GM18873 (cell line): ENCODE measurements around the gene SCG5.
"Not testable (repeated sequence)": the region's sequence is repeated elsewhere in the genome, so short reads cannot be mapped to it uniquely, and the experiment has no call there.

ENCODE experiments used
- ATAC-seq: cut with Tn5 transposase; IDR thresholded peaks from one replicate; pipeline ENCODE4 v1.9.1; 2021; ENCODE audit warnings: mild to moderate bottlenecking, moderate library complexity, moderate number of reproducible peaks; ENCODE audit not compliant: unreplicated experiment, low FRiP score

SCG5 gene, protein sequence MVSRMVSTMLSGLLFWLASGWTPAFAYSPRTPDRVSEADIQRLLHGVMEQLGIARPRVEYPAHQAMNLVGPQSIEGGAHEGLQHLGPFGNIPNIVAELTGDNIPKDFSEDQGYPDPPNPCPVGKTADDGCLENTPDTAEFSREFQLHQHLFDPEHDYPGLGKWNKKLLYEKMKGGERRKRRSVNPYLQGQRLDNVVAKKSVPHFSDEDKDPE

DNA sequence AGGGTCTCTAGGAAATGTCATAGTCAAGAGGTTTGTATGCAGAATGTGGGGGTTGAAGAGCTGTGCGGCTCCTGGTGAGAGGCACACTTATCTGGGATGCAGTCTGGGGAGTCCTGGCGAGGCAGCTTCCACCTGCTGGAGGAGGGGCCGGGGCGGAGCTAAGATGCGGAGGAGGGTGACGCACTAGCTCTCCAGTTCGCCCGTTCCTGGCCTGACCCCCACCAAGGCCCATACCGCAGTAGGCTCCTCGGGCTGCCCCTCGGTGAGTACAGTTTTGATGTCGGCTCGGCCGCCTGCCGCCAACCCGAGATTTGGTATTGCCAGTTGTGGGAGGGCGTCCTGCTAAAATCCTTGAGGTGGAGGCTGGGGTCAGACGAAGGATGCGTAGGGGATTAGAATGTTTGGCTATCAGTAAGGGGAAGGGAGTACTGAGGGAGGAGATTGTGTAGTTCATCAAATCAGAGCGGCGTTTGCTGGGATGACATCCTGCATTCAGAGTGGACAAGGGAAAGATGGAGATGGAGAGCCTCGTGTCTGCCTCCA is at the start of gene SCG5:
TSS of gene SCG5 (plus strand) at position 194 of the 543 bp plus-strand sequence. CDS start 1,883 bp downstream, outside the sequence.
- ATAC-seq = no peak

DNA sequence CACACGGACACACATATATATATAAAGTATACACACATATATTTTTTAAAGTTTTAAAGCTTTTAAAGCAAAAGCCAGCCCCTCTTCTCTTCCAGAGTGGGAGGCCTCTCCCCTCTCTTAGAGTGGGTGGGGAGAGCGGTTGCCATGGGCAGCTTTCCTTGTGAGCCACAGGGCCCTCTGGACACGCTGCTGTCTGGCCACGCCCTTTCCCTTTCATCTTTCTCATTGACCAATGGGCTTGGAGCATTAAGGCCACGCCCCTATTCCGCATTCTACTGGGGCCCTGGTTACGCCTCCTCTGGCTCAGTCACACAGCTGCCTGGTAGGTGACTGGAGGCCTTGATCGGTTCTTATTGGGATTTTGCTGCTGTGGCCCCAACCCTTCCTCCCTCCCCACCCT is 48.4 kb upstream of the SCG5 start, which contains the start of gene GOLGA8N:
TSS of gene GOLGA8N (plus strand) at position 306 of the 400 bp plus-strand sequence.
- ATAC-seq = not testable (repeated sequence)

DNA sequence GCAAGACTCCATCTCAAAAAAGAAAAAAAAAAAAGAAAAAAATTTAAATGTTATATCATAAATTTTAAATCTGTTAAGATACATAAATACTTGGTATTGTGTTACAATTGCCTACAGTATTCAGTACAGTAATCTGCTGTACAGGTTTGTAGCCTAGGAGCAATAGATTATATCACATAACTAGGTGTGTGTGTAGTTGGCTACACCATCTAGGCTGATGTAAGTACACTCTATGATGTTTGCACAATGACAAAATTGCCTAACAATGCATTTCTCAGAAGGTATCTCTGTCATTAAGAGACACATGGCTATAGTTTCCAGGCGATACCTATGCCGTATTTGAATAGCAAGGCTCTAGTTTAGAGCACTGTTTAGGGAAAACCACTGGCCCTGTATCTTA is 32.0 kb upstream of the SCG5 start:
- ATAC-seq = not testable (repeated sequence)

DNA sequence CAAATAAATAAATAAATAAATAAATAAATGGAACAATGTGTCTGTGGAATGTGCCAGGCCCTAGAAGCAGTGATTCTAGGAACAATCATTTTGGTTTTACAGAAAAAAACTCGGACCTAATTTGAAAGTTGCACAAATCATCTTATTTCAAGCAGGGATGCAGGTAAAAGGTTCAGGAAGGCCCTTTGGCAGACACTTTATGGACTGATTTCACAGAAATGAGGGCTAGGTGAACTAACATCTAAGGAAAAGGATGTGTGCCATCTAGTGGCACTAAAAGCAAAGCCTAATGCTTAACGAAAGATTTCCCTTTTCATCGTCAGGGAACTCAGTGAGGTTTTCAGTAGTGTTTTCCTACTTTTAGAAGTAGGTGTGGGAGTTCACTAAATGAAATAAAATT is 30.8 kb upstream of the SCG5 start:
- not testable (repeated sequence) for ATAC-seq

DNA sequence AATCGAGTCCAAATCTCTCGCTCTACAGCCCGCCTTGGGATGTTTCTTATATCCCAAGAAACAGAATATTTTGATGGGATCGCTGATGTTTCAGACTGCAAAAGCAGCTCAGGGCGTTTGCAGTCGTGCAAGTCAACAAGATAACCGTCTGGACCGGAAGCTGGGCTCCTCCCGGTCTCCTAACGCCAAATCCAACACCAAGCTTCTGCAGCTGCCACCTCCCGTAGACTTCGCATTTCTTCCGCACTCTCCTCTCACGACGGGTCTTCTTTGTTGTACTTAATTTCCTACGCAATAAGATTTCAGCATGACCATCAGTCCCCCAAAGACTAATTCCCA is 26.8 kb upstream of the SCG5 start:
- peak; percentile 21 for ATAC-seq

DNA sequence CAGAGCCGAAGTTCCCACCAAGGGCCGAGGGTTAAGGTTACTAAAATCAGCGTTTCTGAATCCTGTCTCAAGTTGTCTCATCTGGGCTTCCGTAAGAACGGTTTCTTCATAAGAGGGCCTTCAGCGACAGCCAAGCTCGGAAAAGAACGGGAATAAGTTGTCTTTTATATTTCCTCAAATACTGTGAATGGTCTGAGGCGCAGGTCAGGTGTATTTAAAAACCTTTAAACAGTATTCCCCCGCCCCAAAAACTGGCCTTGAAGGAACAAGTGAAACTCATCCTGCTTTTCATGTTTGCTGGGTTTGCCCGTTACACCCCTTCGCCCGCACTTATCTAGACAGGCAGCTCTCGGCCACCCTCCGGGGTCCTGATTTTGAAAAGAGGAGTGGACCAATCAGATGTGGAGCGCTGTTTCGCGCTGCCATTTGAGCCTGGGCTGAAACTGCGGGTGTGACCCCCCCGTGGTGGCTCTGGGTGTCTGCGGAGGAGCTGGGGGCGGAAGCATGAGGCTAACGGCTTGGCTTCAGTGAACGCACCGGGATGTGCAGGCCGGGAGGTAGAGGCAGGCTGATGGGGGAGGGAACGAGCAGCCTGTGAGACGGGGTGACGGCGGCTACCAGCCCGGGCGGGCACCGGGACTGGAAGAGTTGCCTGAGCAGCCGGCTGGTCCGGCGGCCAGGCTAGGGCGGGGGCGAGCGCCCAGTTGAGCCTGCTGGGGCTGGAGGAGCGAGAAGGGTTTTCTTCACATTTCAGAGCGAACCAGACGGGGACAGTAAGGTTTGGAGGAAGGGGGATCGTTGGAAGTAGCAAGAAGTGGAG is 26.2 kb upstream of the SCG5 start, which contains the start of gene ARHGAP11A:
TSS of gene ARHGAP11A (plus strand) at position 454 of the 820 bp plus-strand sequence. CDS start 708 bp downstream, outside the sequence.
- peak; percentile 42 for ATAC-seq

DNA sequence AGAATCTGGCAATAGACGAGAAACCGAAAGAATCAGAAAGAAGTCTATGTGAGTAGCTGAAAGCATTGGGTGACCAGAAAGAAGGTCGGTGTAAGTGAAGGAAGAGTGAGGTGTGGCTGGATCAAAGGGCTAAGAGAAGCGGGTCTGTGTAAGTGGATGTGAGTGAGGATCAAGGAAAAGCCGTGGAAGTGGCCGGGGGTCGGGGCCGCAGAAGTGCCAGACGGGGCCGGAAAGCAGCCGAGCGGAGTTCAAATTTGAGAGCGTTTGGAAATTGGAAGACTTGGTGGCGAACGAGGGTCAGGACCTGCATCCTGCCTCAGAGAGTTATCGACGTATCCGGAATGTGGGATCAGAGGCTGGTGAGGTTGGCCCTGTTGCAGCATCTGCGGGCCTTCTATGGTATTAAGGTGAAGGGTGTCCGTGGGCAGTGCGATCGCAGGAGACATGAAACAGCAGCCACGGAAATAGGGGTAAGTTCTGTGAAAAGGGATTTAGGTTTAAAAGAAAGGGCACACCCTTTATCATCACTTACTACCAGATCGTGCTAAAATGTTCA is 25.6 kb upstream of the SCG5 start:
- ATAC-seq = peak; percentile 25

DNA sequence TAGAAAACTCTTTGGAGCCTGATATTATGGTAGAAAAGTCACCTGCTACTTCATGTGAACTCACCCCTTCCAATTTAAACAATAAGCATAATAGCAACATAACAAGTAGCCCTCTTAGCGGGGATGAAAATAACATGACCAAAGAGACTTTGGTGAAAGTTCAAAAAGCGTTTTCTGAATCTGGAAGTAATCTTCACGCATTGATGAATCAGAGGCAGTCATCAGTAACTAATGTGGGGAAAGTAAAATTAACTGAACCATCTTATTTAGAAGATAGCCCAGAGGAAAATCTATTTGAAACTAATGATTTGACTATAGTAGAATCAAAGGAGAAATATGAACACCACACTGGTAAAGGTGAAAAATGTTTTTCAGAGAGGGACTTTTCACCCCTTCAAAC is 5.1 kb upstream of the SCG5 start:
- no peak for ATAC-seq

DNA sequence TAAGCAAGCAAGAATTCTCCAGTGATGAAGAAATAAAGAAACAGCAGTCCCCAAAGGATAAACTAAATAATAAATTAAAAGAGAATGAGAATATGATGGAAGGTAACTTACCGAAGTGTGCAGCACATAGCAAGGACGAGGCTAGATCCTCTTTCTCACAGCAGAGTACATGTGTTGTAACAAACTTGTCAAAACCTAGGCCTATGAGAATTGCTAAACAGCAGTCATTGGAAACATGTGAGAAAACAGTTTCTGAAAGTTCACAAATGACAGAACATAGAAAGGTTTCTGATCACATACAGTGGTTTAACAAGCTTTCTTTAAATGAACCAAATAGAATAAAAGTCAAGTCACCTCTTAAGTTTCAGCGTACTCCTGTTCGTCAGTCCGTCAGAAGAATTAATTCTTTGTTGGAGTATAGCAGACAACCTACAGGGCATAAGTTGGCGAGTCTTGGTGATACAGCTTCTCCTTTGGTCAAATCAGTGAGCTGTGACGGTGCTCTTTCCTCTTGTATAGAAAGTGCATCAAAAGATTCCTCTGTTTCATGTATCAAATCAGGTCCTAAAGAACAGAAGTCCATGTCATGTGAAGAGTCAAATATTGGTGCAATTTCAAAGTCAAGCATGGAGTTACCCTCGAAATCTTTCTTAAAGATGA is 4.5 kb upstream of the SCG5 start:
- no peak for ATAC-seq

DNA sequence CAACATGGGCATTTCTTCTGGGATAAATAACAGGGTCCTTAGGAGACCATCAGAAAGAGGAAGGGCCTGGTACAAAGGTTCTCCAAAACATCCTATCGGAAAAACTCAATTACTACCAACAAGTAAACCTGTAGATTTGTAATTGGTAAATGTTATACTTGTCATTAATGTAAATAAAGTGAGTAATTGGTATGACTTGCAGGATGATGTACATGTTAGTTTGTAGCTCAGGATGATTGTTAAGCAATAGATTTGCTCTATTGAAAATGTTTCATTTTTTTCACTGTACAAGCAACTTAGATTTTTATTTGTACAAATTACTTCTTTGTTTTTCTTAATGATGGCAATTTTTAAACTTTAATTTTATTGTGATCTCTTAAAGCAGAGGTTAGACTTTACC is 3.8 kb upstream of the SCG5 start:
- no peak for ATAC-seq

DNA sequence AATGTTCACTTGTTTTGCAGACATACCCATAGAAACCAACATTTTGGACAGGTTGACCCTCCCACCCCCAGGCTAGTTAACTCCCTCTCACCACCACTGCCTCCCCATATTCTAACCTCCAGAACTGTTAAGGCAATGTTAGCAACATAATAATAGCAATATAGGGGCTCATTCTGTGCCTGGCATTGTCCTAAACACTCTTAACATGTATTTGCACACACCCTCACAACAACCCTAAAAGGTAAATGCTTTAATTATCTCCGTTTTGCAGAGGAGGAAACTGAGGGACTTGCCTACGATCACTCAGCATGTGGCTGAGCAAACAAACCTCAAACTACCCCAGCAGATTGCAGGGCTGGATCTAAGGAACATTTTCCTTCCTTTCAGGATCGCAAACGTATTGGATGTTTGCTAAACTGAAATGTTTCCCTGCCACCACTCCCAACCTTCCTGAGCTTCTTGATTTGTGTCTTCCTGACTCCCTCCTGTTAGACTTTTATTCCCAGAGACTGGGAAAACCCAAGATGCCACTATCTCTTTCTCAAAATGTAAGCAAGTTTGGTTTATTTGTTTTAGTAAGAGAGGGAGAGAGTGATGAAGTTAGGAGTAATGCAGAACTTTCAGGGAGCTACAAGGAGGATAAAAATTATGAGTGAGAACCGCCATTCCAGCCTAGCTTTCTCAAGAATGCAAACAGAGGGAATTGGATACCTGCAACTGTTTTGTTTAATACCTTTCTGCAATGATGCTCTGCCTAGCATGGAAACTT is 1.3 kb downstream of the SCG5 start:
- ATAC-seq = no peak

DNA sequence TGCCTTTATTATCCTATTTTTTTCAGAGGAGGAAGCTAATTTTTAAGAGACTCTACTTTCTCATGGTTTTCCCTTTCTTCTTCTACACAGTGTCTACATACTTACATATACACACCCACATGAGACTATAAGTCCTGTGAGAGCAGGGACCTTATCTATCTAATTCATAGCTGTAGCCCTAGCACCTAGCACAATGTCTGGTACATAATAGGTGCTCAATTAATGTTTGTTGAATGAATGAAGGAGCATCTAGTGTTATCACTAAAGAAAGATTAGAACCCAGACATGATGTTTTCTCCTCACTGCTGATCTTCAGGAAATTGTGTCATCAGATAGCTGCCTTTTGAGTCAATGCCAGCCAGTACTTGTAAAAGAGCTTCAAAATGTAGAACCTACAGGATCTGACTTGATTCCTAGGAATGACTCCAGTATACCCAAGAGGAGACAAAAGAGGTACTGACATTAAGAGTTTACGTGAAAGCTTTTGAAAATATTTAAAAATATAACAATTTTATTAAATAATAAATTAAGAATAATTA is 2.5 kb downstream of the SCG5 start:
- no peak for ATAC-seq

DNA sequence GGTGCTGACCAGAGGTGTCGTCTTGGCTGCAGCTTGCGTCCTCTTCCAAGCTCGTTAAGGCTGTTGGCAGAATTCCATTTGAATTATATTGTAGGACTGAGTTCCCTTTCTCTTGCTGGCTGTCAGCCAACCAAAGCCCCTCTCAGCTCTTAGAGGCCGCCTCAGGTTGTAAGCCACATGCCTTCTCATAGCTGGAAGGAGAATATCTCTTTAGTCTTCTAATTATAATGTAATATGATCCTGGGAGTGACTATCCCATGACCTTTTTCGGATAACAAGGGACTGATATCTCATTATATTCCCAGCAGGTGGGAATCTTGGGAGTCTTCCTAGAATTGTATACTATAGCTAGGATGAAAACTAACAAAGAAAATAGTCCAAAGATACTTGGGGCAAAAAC is 4.8 kb downstream of the SCG5 start:
- ATAC-seq = no peak

DNA sequence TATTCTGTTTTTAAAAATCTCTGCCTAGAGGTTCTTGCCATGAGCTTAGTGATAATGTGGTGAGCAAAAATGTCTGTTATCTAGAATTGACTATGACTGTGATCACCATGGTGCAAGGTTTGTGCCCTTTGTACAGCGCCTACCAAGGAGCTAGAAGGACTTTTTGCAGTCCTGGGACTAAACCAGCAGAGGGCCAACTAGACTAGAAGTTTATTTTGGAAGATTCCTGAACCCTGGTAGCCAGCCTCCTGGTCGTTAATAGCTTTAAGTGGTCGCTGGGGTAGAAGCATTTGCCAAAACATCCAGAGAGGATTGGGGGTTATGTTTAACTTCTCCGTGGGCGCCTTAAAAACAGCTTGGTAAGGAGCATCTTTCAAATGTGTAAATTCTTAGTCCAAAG is 7.8 kb downstream of the SCG5 start:
- ATAC-seq = no peak

DNA sequence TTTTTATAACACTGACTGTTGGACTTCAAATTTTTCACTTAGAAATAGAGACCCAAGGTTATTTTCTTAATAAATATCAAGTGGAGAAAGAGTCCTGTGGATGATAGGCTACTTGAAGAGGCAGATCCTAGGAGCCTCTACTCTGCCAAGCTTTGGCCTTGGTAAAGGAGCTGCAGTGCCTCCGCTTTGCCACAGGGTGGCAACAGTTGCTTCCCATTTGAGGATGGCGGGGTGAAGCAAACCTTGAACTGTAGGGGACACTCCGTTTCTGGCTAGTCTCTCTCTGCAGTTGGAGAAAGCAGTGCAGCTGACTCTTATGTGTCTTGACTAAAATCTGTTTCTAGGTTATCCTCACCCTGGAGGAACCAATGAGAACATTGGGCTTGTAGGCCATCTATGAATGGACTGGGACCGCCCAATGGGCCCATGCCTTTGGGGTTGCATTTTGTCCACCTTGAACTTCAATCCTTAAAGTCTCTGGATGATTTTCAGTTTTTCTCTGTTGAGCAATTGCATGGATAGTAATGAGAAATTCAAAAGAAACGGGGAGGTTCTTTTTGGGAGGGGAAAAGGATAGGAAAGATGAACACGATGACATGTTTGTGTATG is 9.8 kb downstream of the SCG5 start:
- no peak for ATAC-seq

DNA sequence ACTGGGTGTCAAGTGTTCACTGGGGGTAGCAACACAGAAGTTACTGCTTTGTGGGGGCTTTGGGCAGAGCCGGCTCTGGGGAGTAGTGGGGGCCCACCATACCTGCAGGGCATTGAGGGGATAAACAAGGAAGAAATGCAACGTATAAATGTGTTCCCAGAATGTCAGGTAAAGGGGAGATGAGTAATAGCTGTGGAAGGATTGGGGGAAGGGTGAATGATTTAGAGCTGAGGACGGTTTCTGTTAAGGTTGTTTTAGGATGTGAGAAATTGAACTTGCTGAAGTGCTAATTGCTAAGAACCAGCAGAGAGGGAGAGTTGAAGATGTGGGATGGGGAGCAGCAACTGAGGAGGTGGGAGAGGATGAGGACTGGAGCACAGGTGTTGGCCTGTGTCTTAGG is 10.7 kb downstream of the SCG5 start:
- no peak for ATAC-seq

DNA sequence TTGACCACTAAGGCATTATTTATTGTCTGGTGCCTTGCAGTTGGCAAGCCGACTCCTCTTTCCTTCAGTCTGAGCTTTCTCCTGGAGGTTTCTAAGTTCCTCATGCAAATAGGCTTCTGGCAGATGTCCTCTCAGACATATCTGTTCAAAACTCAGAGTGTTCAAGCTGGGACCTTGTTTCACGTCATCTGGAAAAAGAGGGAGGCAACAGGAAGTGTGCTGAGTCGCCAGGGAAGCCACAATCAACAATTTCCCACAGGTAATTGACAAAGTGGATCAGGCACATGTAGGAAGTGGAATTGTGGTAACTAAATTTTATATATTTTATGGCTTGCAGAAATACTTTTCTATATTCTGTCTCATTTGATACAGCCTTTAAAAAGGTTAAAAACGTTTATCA is 14.6 kb downstream of the SCG5 start:
- ATAC-seq = no peak

DNA sequence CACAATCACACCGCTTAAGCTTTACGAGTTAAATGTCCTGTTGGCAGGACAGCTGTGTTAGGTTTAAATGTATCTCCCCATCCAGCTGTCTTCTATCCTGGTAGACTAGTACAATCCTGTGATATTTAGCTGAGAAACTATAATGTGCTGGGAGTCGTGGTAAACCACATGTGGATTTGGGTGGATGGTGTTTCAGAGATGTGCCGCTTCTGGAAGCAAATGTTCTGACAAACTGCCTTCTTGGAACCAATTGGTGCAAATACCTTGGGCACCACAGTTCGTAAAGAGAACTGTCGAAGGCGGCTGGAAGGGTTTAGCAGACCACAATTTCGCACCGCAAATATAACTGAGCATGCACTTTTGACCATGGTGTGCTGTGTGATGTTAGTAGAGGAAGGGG is 15.0 kb downstream of the SCG5 start:
- no peak for ATAC-seq

DNA sequence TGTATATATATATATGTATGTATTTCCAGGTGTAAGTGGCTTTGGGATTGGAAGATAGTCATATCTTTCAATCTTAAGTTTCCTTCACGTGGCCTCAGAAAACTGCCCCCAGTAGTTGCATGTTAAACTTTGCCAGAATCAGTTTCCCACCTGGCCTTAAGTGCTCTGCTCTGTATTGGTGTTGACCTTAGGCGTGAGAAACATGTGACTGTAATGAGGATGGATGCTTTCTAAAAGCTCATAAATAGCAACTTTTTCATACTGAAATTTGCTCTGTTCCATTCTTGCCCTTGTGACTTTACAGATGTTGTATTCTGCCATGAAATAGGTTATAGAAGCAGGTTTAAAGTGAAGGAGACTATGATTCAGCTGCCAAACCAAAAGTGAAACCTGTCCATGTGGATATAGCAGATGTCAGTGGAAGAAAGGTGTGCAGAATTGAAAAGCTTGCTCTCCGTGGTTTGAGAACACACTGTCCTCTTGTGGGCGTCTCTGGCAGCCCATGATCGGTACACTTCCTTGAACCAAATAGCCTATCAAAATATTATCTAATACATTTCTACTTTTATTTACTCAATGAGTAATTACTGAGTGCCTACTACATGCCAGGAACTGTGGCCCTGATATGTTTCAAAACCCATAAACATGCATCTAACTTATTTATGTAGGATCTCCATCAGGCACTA is 15.8 kb downstream of the SCG5 start:
- no peak for ATAC-seq
